Activated T-cell treated with anti-CD3 and anti-CD28 coated beads, Interleukin-2, amount 50 U/mL, for 4 hours (primary cell): ENCODE data around the gene REPIN1. TPM values are rescaled to one million over a fixed set of nuclear protein-coding genes. Genes with fewer than 3 reads are reported as not detected.
A peak's percentile ranks its signal among the peaks of the same experiment; 100 is the strongest.

ENCODE experiments used
- ATAC-seq, 2 donors: fragments of 200-7000 bp; cut with Tn5 transposase; one replicate each; pipeline ENCODE4 v1.10.0; 2021
- DNase-seq: peaks from one replicate; pipeline ENCODE4 v3.0.0-alpha.2; 2020
- H3K27me3 Mint-ChIP-seq: one replicate; pipeline ENCODE4 v1.8.0; 2021; ENCODE audit warnings: low read depth, mixed read lengths
- H3K36me3 Mint-ChIP-seq: one replicate; pipeline ENCODE4 v1.8.0; 2022; ENCODE audit warnings: mixed read lengths; ENCODE audit not compliant: insufficient read depth
- H3K4me1 Mint-ChIP-seq: one replicate; pipeline ENCODE4 v1.8.0; 2021; ENCODE audit warnings: low read depth, mixed read lengths
- H3K4me3 Mint-ChIP-seq: one replicate; pipeline ENCODE4 v1.8.0; 2021; ENCODE audit warnings: mild to moderate bottlenecking, moderate library complexity, mixed read lengths
- H3K9me3 Mint-ChIP-seq: one replicate; pipeline ENCODE4 v1.8.0; 2021; ENCODE audit warnings: mixed read lengths
- total RNA-seq, 3 donors: library from RNA; stranded (reverse); gene quantifications; one replicate each; pipeline ENCODE4 v1.2.1, GENCODE V29; 2021

The REPIN1 gene
- total RNA-seq, 3 donors from 2014 or later = 54.7 to 68.4 (median 62.6) TPM

GRCh38 chr7:150342121-150342408 lies 26.6 kb upstream of the REPIN1 start:
- DNase-seq (no peak), ATAC-seq (no peak)
- Mint-ChIP-seq H3K9me3 (no peaks in the 10 kb centered on the region), H3K36me3 (peaks cover 6% of the 10 kb centered on the region), H3K4me3 (no peak overlapping the region), H3K27me3 (peaks cover 49% of the 10 kb centered on the region), H3K4me1 (peaks cover 11% of the 10 kb centered on the region)

GRCh38 chr7:150343225-150343624 lies 25.4 kb upstream of the REPIN1 start:
- Mint-ChIP-seq H3K27me3 (peaks cover 49% of the 10 kb centered on the region), H3K4me3 (no peak overlapping the region), H3K4me1 (peaks cover 11% of the 10 kb centered on the region), H3K36me3 (no peaks in the 10 kb centered on the region), H3K9me3 (no peaks in the 10 kb centered on the region)
- ATAC-seq (no peak), DNase-seq (no peak)

- H3K27me3 Mint-ChIP-seq = peaks cover 49% of the 10 kb centered on the region
- peaks cover 11% of the 10 kb centered on the region for H3K4me1 Mint-ChIP-seq
- H3K36me3 Mint-ChIP-seq = no peaks in the 10 kb centered on the region
- H3K4me3 Mint-ChIP-seq = no peak overlapping the region
- no peaks in the 10 kb centered on the region for H3K9me3 Mint-ChIP-seq
- no peak for ATAC-seq
- DNase-seq = no peak
These were observed 24.3 kb upstream of the REPIN1 start for GRCh38 chr7:150344299-150344698.

DNA sequence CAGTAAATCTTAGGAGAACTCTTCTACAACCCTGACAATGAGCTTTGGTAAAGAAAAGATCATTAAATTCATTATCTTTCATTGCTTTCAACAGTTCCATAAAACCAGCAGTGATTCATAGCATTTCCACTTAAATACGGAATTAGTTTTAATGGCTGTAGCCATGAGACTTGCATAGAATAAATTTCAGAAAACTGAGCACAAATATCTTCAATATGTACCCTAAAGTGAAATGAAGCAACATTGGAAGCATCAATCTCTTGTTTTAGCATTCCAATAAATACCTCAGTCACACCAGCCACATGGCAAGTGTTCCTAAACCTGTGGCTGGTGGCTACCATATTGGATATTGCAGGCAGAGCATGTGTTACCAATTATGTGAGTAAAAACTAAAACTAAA lies 23.6 kb upstream of the REPIN1 start:
- no peaks in the 10 kb centered on the region for H3K36me3 Mint-ChIP-seq
- H3K9me3 Mint-ChIP-seq = no peaks in the 10 kb centered on the region
- no peak overlapping the region for H3K4me3 Mint-ChIP-seq
- DNase-seq (no peak), ATAC-seq (no peak)
- H3K4me1 Mint-ChIP-seq = peaks cover 8% of the 10 kb centered on the region
- peaks cover 42% of the 10 kb centered on the region for H3K27me3 Mint-ChIP-seq

- H3K36me3 Mint-ChIP-seq = no peaks in the 10 kb centered on the region
- H3K4me3 Mint-ChIP-seq = no peak overlapping the region
- H3K4me1 Mint-ChIP-seq = peaks cover 2% of the 10 kb centered on the region
- no peak for ATAC-seq
- H3K9me3 Mint-ChIP-seq = no peaks in the 10 kb centered on the region
- DNase-seq = no peak
- H3K27me3 Mint-ChIP-seq = peaks cover 33% of the 10 kb centered on the region
These were observed 21.7 kb upstream of the REPIN1 start for GRCh38 chr7:150346922-150347321.

GRCh38 chr7:150351587-150352194 lies 16.9 kb upstream of the REPIN1 start:
- no peak for ATAC-seq
- no peak for DNase-seq
- Mint-ChIP-seq H3K36me3 (no peaks in the 10 kb centered on the region), H3K9me3 (no peaks in the 10 kb centered on the region), H3K4me3 (no peak overlapping the region), H3K4me1 (peaks cover 7% of the 10 kb centered on the region), H3K27me3 (peaks cover 1% of the 10 kb centered on the region)

DNA sequence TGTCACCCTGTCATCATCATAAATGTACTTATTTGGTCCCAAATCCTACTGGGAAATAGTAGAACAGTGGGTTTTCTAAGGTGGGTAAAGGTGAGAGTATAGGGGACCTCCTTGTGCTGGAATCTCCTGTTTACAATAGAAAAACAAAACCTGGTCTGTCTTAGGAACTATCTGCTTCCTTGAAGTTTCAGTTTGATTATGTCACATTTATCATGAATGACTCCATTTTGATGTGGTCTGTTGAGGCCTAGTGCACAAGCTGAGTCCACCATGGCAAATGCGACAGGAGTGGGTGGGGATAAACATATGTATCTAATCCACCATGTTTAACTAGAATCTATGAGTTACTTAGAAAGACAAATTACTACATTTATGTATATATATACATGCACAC lies 13.0 kb upstream of the REPIN1 start:
- no peaks in the 10 kb centered on the region for H3K9me3 Mint-ChIP-seq
- ATAC-seq (no peak), DNase-seq (no peak)
- no peaks in the 10 kb centered on the region for H3K27me3 Mint-ChIP-seq
- H3K4me3 Mint-ChIP-seq = no peak overlapping the region
- peaks cover 30% of the 10 kb centered on the region for H3K4me1 Mint-ChIP-seq
- H3K36me3 Mint-ChIP-seq = no peaks in the 10 kb centered on the region

DNA sequence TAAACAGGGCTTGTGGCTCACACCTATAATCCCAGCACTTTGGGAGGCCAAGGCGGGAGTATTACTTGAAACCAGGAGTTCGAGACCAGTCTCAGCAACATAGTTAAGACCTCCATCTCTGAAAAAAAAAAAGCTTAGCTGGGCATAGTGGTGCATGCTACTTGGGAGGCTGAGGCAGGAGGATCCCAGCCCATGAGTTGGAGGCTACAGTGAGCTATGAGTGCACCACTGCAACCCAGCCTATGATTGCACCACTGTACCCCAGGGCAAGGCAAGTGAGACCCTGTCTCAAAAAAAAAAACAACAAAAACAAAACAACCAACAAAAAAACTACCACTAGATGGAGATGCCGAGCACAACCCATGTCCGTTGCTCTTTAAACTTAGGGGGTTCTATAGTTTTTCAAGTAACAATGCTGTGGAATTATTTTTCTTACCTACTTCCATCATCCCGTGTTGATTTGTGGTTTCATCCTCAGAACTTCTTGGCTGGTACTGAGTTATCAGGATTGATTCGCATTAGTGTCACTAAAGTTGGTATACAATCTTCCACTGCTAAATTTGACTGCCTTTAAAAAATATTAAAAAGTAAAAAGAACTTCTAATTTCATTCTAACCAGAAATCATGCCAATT lies 12.2 kb upstream of the REPIN1 start:
- Mint-ChIP-seq H3K9me3 (no peaks in the 10 kb centered on the region), H3K36me3 (no peaks in the 10 kb centered on the region), H3K4me1 (peaks cover 30% of the 10 kb centered on the region), H3K4me3 (no peak overlapping the region), H3K27me3 (no peaks in the 10 kb centered on the region)
- ATAC-seq (no peak), DNase-seq (no peak)

- H3K27me3 Mint-ChIP-seq = no peaks in the 10 kb centered on the region
- ATAC-seq = peak; percentile 89 to 93
- peak; percentile 67 for DNase-seq
- no peaks in the 10 kb centered on the region for H3K9me3 Mint-ChIP-seq
- H3K4me3 Mint-ChIP-seq = peak overlapping the region; percentile 55
- peaks cover 30% of the 10 kb centered on the region for H3K4me1 Mint-ChIP-seq
- no peaks in the 10 kb centered on the region for H3K36me3 Mint-ChIP-seq
These were observed 11.4 kb upstream of the REPIN1 start for GRCh38 chr7:150357270-150357669.

- peak overlapping the region; percentile 55 for H3K4me3 Mint-ChIP-seq
- peak; percentile 27 for ATAC-seq
- H3K9me3 Mint-ChIP-seq = no peaks in the 10 kb centered on the region
- peaks cover 30% of the 10 kb centered on the region for H3K4me1 Mint-ChIP-seq
- no peaks in the 10 kb centered on the region for H3K27me3 Mint-ChIP-seq
- DNase-seq = no peak
- H3K36me3 Mint-ChIP-seq = no peaks in the 10 kb centered on the region
These were observed 10.7 kb upstream of the REPIN1 start for GRCh38 chr7:150357771-150358427.

- no peak overlapping the region for H3K4me3 Mint-ChIP-seq
These were observed 10.2 kb upstream of the REPIN1 start for GRCh38 chr7:150358433-150358832.

DNA sequence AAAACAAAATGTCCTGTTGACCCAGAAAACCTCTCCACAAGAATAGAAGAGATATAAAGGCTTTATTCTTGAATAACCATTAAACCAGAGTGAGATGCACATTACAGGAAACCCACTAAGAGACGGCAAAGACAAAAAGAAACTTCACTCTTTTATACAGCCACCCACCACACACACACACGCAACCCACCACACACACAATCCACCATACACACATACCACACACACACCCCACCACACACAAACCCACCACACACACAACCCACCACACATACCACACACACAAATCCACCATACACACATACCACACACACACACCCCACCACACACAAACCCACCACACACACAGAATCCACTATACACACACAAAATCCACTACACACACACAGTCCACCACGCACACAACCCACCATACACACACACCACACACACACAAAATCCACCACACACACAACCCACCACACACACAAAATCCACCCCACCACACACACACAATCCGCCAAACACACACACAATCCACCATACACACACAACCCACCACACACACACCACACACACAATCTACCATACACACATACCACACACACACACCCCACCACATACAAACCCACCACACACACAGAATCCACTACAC lies 9.5 kb upstream of the REPIN1 start:
- DNase-seq (no peak), ATAC-seq (no peak)
- no peak overlapping the region for H3K4me3 Mint-ChIP-seq
- no peaks in the 10 kb centered on the region for H3K9me3 Mint-ChIP-seq
- H3K36me3 Mint-ChIP-seq = no peaks in the 10 kb centered on the region
- no peaks in the 10 kb centered on the region for H3K27me3 Mint-ChIP-seq
- peaks cover 34% of the 10 kb centered on the region for H3K4me1 Mint-ChIP-seq

More at GRCh38 chr7:150358433-150358832, 10.2 kb upstream of the REPIN1 start:
- DNase-seq (no peak), ATAC-seq (peak in 1 of 2 donors; percentile 14)
- H3K36me3 Mint-ChIP-seq = no peaks in the 10 kb centered on the region
- no peaks in the 10 kb centered on the region for H3K27me3 Mint-ChIP-seq
- no peaks in the 10 kb centered on the region for H3K9me3 Mint-ChIP-seq
- peaks cover 30% of the 10 kb centered on the region for H3K4me1 Mint-ChIP-seq

- DNase-seq (no peak), ATAC-seq (no peak)
- H3K36me3 Mint-ChIP-seq = no peaks in the 10 kb centered on the region
- no peak overlapping the region for H3K4me3 Mint-ChIP-seq
- no peaks in the 10 kb centered on the region for H3K9me3 Mint-ChIP-seq
- H3K27me3 Mint-ChIP-seq = no peaks in the 10 kb centered on the region
- H3K4me1 Mint-ChIP-seq = peaks cover 36% of the 10 kb centered on the region
These were observed 8.8 kb upstream of the REPIN1 start for GRCh38 chr7:150359622-150360362.

- Mint-ChIP-seq H3K4me3 (no peak overlapping the region), H3K4me1 (peaks cover 39% of the 10 kb centered on the region), H3K36me3 (no peaks in the 10 kb centered on the region), H3K27me3 (no peaks in the 10 kb centered on the region), H3K9me3 (no peaks in the 10 kb centered on the region)
- no peak for DNase-seq
- no peak for ATAC-seq
These were observed 8.1 kb upstream of the REPIN1 start for GRCh38 chr7:150360363-150361058.
